ENCODE results near the gene ZNRF3.
"Not testable (repeated sequence)": the region's sequence is repeated elsewhere in the genome, so short reads cannot be mapped to it uniquely, and the experiment has no call there.

The ZNRF3 gene

DNA sequence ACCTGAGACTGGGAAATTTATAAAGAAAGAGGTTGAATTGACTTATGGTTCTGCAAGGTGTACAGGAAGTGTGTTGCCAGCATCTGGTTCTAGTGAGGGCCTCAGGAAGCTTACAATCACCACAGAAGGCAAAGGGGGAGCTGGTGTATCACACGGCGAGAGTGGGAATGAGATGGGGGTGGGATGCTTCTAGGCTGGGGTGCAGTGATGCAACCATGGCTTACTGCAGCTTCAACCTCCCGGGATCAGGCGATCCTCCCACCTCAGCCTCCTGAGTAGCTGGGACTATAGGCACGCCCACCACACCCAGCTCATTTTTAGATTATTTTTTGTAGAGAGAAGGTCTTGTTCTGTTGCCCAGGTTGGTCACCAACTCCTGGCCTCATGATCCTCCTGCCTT, 117.3 kb downstream of the ZNRF3 start:
- FAIRE-seq, result no peak
- DNase-seq (ENCODE audit: insufficient read length, low spot score), result no peak

DNA sequence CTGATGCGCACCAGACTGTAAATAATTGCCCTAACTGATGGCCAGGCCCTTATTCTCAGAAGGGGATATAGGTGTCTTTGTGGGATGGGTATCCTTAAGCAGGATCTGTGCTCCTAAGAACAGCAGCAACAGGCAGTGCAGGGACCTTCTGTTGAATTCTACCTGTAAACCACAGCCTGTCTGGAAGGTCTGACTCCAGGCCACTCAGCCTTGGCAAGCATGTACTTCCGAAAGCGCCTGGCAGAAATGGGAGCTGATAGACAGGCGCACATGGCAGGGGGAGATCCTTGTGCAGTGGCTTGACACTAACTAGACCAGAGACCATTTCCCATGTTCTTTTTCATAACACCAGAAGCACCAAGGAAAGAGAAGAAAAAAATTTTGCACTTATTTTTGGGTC, 119.2 kb downstream of the ZNRF3 start:
- DNase-seq (ENCODE audit: insufficient read length, low spot score) (no peak), FAIRE-seq (no peak)

DNA sequence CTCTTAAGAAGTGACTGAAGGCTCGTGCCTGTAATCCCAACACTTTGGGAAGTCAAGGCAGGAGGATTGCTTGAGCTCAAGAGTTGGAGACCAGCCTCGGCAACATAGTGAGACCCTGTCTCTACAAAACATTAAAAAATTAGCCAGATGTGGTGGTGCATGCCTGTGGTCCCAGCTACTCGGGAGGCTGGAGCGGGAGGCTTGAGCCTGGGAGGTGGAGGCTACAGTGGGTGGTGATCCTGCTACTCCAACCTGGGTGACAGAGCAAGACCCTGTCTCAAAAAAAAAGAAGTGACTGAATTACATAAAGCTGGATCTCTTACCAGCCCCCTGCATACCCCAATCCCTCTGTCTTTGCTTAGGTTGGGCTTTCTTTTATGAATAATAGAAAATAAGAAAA, 120.2 kb downstream of the ZNRF3 start:
- FAIRE-seq, result no peak
- no peak for DNase-seq (ENCODE audit: insufficient read length, low spot score)

GRCh38 chr22:29003975-29004646, 120.7 kb downstream of the ZNRF3 start:
- FAIRE-seq (no peak), DNase-seq (ENCODE audit: insufficient read length, low spot score) (no peak)

DNA sequence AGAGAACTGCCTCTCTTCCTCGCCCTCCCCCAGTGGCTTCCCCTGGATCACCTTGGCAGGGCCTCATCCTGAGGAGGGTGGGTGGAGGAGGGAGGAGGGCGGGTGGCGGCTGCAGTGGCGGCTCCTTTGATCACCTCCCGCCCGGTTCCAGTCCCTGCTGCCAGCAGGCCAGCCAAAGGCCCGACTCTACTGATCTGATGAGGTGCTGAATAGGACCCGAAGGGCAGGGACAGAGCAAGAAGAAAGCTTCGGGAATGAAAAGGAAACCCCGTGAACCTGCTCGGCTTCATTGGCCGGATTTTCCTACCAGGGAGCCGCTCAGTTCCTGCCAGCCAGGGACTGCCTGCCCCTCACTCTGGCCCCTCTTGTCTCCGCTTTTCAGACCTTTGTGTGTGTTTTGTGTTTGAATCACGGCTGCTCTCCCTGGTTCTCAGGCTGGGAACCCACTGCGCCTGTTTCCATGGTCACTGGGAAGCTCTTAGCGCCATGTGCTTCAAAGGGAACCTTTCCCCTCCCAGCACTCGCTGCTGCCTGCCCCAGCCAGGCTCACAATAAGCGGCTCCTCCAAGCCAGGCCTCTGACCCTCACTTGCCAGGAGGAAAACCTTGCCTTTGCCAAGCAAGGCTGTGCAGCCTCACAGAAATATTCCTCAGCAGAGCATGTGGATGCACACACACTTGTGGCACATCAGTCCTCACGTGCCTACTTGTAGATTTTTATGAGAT, 121.4 kb downstream of the ZNRF3 start:
- FAIRE-seq (no peak), DNase-seq (ENCODE audit: insufficient read length, low spot score) (no peak)

- DNase-seq (ENCODE audit: insufficient read length, low spot score); FAIRE-seq: not testable (repeated sequence)
Observed at GRCh38 chr22:29005754-29006153, 122.4 kb downstream of the ZNRF3 start.

DNA sequence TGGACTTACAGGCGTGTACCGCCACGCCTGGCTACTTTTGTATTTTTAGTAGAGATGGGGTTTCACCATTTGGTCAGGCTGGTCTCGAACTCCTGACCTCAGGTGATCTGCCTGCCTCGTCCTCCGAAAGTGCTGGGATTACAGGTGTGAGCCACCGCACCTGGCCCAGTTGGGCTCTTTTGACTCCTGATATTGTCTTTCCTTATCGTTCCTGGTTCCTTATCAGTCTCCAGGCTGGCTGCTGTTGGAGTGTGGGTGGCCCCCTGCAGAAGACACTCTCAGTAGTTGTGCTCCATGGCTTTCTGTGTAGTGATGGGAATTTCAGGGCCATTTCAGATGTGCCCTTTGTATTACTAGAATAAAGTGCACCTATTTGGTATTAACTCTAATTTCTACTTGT, 123.0 kb downstream of the ZNRF3 start:
- DNase-seq (ENCODE audit: insufficient read length, low spot score), result no peak
- no peak for FAIRE-seq

DNA sequence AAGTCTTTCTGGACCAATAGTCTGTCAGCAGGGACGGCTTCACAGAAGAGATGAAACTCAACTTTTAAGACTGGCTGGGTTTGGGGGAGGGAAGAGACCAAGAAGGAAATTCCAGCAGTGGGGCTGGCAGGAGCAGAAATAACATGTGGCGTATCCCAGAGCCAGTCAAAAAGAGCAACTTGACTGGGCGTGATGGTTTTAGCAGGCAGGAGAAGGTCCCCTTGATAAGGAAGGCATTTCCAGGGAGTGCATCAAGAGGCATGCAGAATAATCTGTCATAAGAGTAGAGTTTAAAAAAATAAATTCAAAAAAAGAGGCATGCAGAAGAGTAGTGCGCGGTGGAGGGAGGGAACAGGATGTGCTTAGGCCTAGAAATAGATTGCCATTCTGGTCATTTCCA, 125.8 kb downstream of the ZNRF3 start:
- no peak for DNase-seq (ENCODE audit: insufficient read length, low spot score)
- FAIRE-seq, result no peak

GRCh38 chr22:29011240-29012100, 128.1 kb downstream of the ZNRF3 start:
- no peak for FAIRE-seq
- DNase-seq (ENCODE audit: insufficient read length, low spot score), result no peak

DNA sequence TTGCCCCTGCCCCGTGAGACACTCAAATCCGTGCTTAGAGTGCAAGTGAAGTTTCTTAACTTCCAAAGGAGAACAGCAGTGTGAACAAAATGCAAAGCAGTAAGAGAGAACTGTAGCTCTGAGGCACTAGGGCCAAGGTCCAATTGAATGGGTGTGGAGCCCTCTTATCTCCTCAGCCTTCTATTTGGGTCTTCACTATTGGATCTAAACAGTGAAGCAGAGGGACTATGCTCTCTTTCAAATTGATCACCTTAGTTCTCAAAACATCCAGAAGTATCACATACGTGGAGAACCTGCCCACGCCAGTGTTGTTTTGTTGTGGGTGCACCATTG, 128.7 kb downstream of the ZNRF3 start:
- FAIRE-seq (no peak), DNase-seq (ENCODE audit: insufficient read length, low spot score) (no peak)

DNA sequence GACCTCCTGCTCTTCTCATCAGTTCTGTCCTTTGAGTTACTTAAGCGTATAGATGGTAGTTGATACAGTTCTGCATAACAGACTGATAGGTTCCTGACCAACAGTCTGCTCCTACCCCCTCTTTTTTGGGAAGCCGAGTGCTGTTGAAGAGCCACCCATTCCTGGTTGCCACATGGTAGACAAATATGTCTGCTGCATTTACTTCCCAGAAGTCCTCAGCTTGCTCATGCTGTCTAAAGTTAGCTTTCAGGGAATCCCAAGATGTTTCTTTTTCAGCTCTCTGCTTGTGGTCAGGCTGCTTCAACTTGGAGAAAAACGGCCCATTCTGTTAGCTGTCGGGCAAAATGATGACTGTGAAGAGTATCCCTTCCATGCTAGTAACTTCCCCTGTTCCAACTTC, 129.6 kb downstream of the ZNRF3 start:
- no peak for FAIRE-seq
- no peak for DNase-seq (ENCODE audit: insufficient read length, low spot score)

GRCh38 chr22:29014293-29014692, 130.9 kb downstream of the ZNRF3 start:
- DNase-seq (ENCODE audit: insufficient read length, low spot score), result no peak
- FAIRE-seq, result no peak

DNA sequence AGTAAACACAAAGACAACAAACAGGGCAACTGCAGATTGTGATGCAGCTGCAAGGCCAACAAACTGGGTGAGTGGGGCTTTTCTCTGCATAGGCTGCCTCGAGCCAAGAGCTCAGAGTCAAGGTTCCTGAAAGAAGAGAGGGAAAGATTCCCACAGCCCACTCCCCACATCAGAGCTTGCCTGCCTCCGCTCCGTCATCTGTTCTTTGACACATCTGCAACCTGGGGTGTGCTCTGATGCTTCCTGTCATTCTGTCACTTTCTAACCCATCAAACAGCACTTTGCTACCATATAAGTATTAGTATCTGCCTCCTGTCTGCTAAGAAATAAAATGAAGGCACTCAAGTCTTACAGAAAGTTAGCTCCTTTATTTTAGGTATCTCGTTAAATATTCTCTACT, 131.4 kb downstream of the ZNRF3 start:
- FAIRE-seq (no peak), DNase-seq (ENCODE audit: insufficient read length, low spot score) (no peak)

- DNase-seq (ENCODE audit: insufficient read length, low spot score), result no peak
- FAIRE-seq, result no peak
Observed at GRCh38 chr22:29016067-29016938, 132.9 kb downstream of the ZNRF3 start.

GRCh38 chr22:29018293-29019189, 135.2 kb downstream of the ZNRF3 start:
- FAIRE-seq, result no peak
- no peak for DNase-seq (ENCODE audit: insufficient read length, low spot score)

DNA sequence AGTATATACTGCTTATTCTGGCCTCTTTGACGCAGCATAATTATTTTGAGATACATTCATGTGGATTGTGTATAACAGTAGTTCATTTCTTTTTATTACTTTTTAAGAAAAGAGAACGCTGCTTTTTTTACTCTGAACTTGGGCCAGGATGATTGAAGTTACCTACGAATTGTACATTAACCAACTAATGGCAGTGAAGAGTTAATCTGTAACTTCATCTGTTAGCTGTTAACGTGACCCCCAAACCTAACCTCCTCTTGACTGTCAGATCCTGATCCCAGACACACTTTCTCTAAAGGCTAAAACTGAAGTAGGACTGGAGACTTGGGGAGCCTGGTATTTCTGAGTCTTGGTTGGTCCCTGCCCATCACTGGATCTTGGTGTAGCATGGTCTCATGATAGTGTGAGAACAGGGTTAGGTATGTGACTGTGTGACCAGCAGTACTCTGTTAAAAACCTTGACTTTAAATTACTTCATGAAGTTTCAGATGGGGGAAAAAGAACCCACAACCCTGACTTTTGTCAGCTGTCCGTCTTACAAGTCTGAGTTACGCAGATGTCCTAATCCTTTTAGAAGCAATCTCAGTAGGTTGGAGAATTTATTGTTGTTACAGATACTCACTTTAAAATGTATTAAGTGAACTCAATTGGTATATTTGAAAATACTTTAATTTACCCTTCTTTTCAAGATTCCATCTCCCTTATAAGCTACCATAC, 138.9 kb downstream of the ZNRF3 start:
- no peak for DNase-seq (ENCODE audit: insufficient read length, low spot score)
- FAIRE-seq, result no peak

DNA sequence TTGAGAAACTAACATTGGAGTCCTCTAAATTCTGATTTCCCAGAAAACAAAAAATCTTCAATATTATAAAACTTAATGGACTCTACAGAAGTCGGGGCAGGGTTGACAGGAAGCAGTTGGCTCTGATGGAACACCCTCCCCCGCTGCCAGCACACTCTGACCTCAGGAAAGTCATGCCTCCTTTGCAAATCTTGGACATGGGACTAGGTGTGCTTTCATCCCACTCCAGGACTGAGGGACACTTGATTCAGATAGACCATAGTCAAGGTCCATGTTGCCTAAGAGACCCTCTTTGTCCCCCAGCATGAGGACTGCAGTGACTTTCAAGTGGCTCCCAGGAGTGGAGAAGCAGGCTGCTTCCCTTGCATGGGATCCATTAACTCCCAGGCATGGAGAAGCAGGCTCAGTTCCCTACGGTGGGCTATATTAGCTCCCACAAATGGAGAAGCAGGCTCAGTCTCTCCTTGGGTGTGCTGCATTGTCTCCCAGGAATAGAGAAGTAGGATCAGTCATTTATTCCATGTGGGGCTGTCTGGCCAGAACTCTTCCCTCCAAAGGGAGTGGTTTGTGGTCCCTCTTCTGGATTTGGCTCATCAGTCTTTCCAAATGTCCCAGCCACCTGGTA, 139.9 kb downstream of the ZNRF3 start:
- FAIRE-seq, result no peak
- DNase-seq (ENCODE audit: insufficient read length, low spot score), result no peak

DNA sequence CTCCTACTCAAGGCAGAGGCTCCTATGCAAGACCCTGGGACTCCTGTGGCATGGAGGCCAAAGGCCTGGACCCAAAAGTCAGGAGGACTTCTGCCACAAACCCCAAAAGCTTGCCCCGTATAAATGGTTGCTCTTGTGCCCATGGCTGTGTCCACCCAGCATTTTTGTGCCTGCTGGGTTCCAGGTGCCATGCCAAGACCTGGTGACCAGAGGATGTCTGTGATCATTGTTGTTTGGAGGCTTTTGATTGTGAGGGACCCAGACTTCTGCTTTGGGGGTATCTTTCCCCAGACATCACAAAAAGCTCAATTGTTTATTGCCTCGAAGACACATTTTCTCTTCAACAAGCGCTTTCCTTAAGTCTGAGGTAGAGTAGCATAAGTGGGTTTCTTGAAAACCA, 143.2 kb downstream of the ZNRF3 start:
- DNase-seq (ENCODE audit: insufficient read length, low spot score) (no peak), FAIRE-seq (no peak)

- FAIRE-seq (no peak), DNase-seq (ENCODE audit: insufficient read length, low spot score) (no peak)
Observed at GRCh38 chr22:29028468-29028867, 145.1 kb downstream of the ZNRF3 start.

Data from HTR-8/SVneo (cell line).